K562 (cell line): Measurements from ENCODE around the gene ANO7. TPM values are rescaled to one million over a fixed set of nuclear protein-coding genes. Genes with fewer than 3 reads are reported as not detected.

ENCODE experiments used
- ATAC-seq: fragments of 200-7000 bp; cut with Tn5 transposase; 3 replicates; pipeline ENCODE4 v1.9.1; 2020; ENCODE audit warnings: moderate library complexity
- BruUV-seq: library from RNA; stranded (reverse); fragments of 400-500 nt; replicated peaks from 2 replicates; lab custom pipeline; 2021; lab: Mats Ljungman, UMichigan
- CTCF ChIA-PET: fragments of 300-600 bp; formaldehyde crosslinking; extraction: SDS; loops from one replicate; lab custom pipeline; 2021; ENCODE audit warnings: low intra/inter-chr PET ratio; lab: Yijun Ruan, JAX
- POLR2A ChIA-PET: fragments of 300-600, 350-650 bp; sonication (Branson Sonifier 250); formaldehyde crosslinking; extraction: SDS; loops from one replicate; lab custom pipeline; 2021; ENCODE audit warnings: antibody characterized with exemption, inconsistent platforms; lab: Yijun Ruan, JAX
- DNase-seq, 4 experiments: peaks; one replicate each; pipeline versions ENCODE4 v3.0.0 to v3.0.0-alpha.2; 2011 to 2018; ENCODE audit warnings: low spot score in 3 of 4, mixed read lengths in 3 of 4; ENCODE audit errors: extremely low read depth in 1 of 4
- FAIRE-seq: peaks from 2 replicates; lab custom pipeline; 2011; peaks lifted over from hg19 to GRCh38; lab: Jason Lieb, UNC
- H2AFZ ChIP-seq: 2 replicates; pipeline ENCODE4 v1.6.0; 2011; ENCODE audit warnings: low read depth, low read length, control low read depth, inconsistent platforms
- H3K27ac ChIP-seq: fragments of 200-600 bp; 3 replicates; pipeline ENCODE4 v1.8.0; 2011; ENCODE audit warnings: low read depth, mild to moderate bottlenecking, control low read depth, inconsistent platforms, low read length, moderate library complexity, mixed read lengths; ENCODE audit errors: extremely low read depth
- H3K27me3 ChIP-seq, 2 experiments: fragments of 300-600 bp in 1 of 2; 2 replicates in 1 of 2; 3 replicates in 1 of 2; pipeline versions ENCODE4 v1.6.0 to v1.8.0; 2011; ENCODE audit warnings: inconsistent platforms in 2 of 2, low read length in 2 of 2, mild to moderate bottlenecking in 1 of 2, mixed read lengths in 1 of 2, moderate library complexity in 1 of 2; ENCODE audit not compliant: control insufficient read depth in 2 of 2, insufficient read depth in 2 of 2
- H3K36me3 ChIP-seq: fragments of 300-600 bp; 3 replicates; pipeline ENCODE4 v1.8.0; 2011; ENCODE audit warnings: mild to moderate bottlenecking, low read length, inconsistent platforms; ENCODE audit not compliant: control insufficient read depth, insufficient read depth
- H3K4me1 ChIP-seq, 2 experiments: fragments of 200-600 bp in 1 of 2; replicated peaks in 1 of 2; 2 replicates in 1 of 2; 3 replicates in 1 of 2; pipeline versions ENCODE4 v1.5.1 to v1.8.0; 2011; ENCODE audit warnings: inconsistent platforms in 2 of 2, low read length in 2 of 2, mild to moderate bottlenecking in 1 of 2, mixed read lengths in 1 of 2, moderate library complexity in 1 of 2; ENCODE audit not compliant: control insufficient read depth in 2 of 2, insufficient read depth in 2 of 2
- H3K4me2 ChIP-seq: 2 replicates; pipeline ENCODE4 v1.6.1; 2011; ENCODE audit warnings: low read length, control low read depth, inconsistent platforms, mixed read lengths; ENCODE audit not compliant: insufficient read depth
- H3K4me3 ChIP-seq: fragments of 200-600 bp; sonication (generic), shearing (Covaris generic); 2 replicates; pipeline ENCODE4 v1.5.1; 2016; ENCODE audit warnings: control low read depth, inconsistent platforms
- H3K79me2 ChIP-seq: fragments of 200-600 bp; 3 replicates; pipeline ENCODE4 v1.8.0; 2011; ENCODE audit warnings: low read length, inconsistent platforms; ENCODE audit not compliant: control insufficient read depth, insufficient read depth
- H3K9ac ChIP-seq, 2 experiments: 2 replicates each; pipeline versions ENCODE4 v1.6.0 to v1.6.1; 2011; ENCODE audit warnings: low read depth in 2 of 2, low read length in 2 of 2, control low read depth in 1 of 2, inconsistent platforms in 1 of 2, mild to moderate bottlenecking in 1 of 2, mixed read lengths in 1 of 2; ENCODE audit not compliant: insufficient read depth in 1 of 2
- H3K9me1 ChIP-seq: one replicate; pipeline ENCODE4 v1.6.0; 2011; ENCODE audit warnings: inconsistent platforms, mild to moderate bottlenecking, low read length, moderate library complexity; ENCODE audit not compliant: control insufficient read depth, insufficient read depth
- H3K9me3 ChIP-seq: replicated peaks from 2 replicates; pipeline ENCODE4 v1.5.1; 2011; ENCODE audit warnings: low read depth, low read length, inconsistent platforms; ENCODE audit not compliant: control insufficient read depth, insufficient read depth
- H4K20me1 ChIP-seq: replicated peaks from 2 replicates; pipeline ENCODE4 v1.6.1; 2011; ENCODE audit warnings: low read length, inconsistent platforms, mixed read lengths; ENCODE audit not compliant: control insufficient read depth, insufficient read depth
- CBX1 ChIP-seq: sonication (generic); IDR thresholded peaks from 2 replicates; pipeline ENCODE4 v1.6.1; 2016; ENCODE audit warnings: antibody characterized with exemption, low read depth, mild to moderate bottlenecking
- CHD2 ChIP-seq: IDR thresholded peaks from 2 replicates; pipeline ENCODE4 v1.6.1; 2011; ENCODE audit warnings: low read depth, low read length
- ESRRB ChIP-seq: fragments of 250-450 bp; sonication (Bioruptor Pico); IDR thresholded peaks from 2 replicates; pipeline ENCODE4 v1.5.0; 2020; ENCODE audit warnings: mild to moderate bottlenecking, moderate library complexity, borderline replicate concordance
- RNF2 ChIP-seq: sonication (generic); IDR thresholded peaks from 2 replicates; pipeline ENCODE4 v1.6.1; 2016
- SETDB1 ChIP-seq: IDR thresholded peaks from one replicate; pipeline ENCODE4 v1.6.1; 2012; ENCODE audit warnings: low read length, control low read depth, inconsistent platforms
- STAT6 ChIP-seq: sonication (generic); formaldehyde crosslinking; IDR thresholded peaks from 2 replicates; pipeline ENCODE4 v1.8.1; 2023; ENCODE audit warnings: mild to moderate bottlenecking, missing genetic modification reagents
- TEAD4 ChIP-seq, 2 experiments: sonication (generic) in 1 of 2; formaldehyde crosslinking in 1 of 2; IDR thresholded peaks; 2 replicates each; pipeline versions ENCODE4 v1.6.1 to v1.8.0; 2012 to 2022; ENCODE audit warnings: borderline replicate concordance in 1 of 2, inconsistent platforms in 1 of 2, low read length in 1 of 2, mild to moderate bottlenecking in 1 of 2, missing genetic modification reagents in 1 of 2
- XRCC5 ChIP-seq: fragments of 200-400 bp; formaldehyde crosslinking; IDR thresholded peaks from 2 replicates; pipeline ENCODE4 v1.6.1; 2017; ENCODE audit warnings: low read depth, mild to moderate bottlenecking, low read length
- ZNF232 ChIP-seq: sonication (generic); formaldehyde crosslinking; IDR thresholded peaks from 2 replicates; pipeline ENCODE4 v1.8.0; 2022; ENCODE audit warnings: mild to moderate bottlenecking, missing genetic modification reagents
- WGBS: fragments of 100-300 bp; shearing (Covaris generic); methylation state at CpG from one replicate; pipeline ENCODE4 v1.1.6; 2016; ENCODE audit warnings: low coverage, mixed read lengths; ENCODE audit not compliant: insufficient coverage; ENCODE audit errors: missing lambda C conversion rate; 5-methylcytosine and 5-hydroxymethylcytosine counted together
- in situ Hi-C: fragments of 300-500 bp; cut with MboI; formaldehyde crosslinking; loops from 4 replicates; pipeline ENCODE4 v1.15.0; 2018; ENCODE audit warnings: inconsistent platforms, mixed read lengths
- intact Hi-C: fragments of 100-400 bp; cut with micrococcal nuclease; formaldehyde crosslinking; loops from 2 replicates; pipeline ENCODE4 v1.14.2; 2022
- polyA plus RNA-seq, 8 experiments: library from polyadenylated mRNA; depleted of rRNA in 4 of 8; stranded (reverse) in 5 of 8; unstranded in 3 of 8; fragments of >200 nt; fragmentation: Nextera tagmentation in 2 of 8; fragmentation: Illumina TruSeq in 1 of 8; extraction: Ambion mirVana in 2 of 8; extraction: Trizol in 1 of 8; gene quantifications; 2 replicates each; pipeline versions ENCODE4 v1.2.1 to v1.2.3, GENCODE V29; 2011 to 2014; ENCODE audit warnings: inconsistent platforms in 1 of 8, missing spikeins in 1 of 8
- total RNA-seq, 7 experiments: library from RNA; depleted of rRNA in 6 of 7; stranded (reverse); fragments of >200 nt in 6 of 7; fragmentation: Illumina TruSeq in 2 of 7; extraction: Trizol in 2 of 7; gene quantifications; 2 replicates each; pipeline versions ENCODE4 v1.2.1 to v1.2.3, GENCODE V29; 2011 to 2021; ENCODE audit warnings: low replicate concordance in 1 of 7
- TF ChIP-seq, protein P1 (sequence below), 2 experiments: fragments of 450-650 bp in 1 of 2; sonication (generic) in 1 of 2; formaldehyde crosslinking in 1 of 2; IDR thresholded peaks in 1 of 2; conservative IDR thresholded peaks in 1 of 2; 2 replicates each; pipeline versions ENCODE4 v1.6.1 to v1.8.1; 2016 to 2023; ENCODE audit warnings: mild to moderate bottlenecking in 2 of 2, moderate library complexity in 2 of 2, inconsistent platforms in 1 of 2, missing genetic modification reagents in 1 of 2

The ANO7 gene
- total and polyA plus RNA-seq, 9 of the 15 experiments (the other 6 are each of a cell fraction or from before 2014, with no cell fraction given): 0.28 to 5.1 (median 1.1) TPM

GRCh38 chr2:241215421-241215820 lies 26.9 kb downstream of the ANO7 start:
- no peak for FAIRE-seq
- Histone ChIP-seq H3K9ac (no peak overlapping the region), H3K4me3 (no peak overlapping the region), H3K9me1 (no peaks in the 10 kb centered on the region), H4K20me1 (peaks cover 5% of the 10 kb centered on the region; the same call in 1 of the 2 replicates), H3K27ac (no peak overlapping the region), H3K4me2 (no peak overlapping the region), H2AFZ (no peak overlapping the region), H3K9me3 (no peaks in the 10 kb centered on the region), H3K27me3 (peaks cover 5 to 43% of the 10 kb centered on the region in 2 experiments; a peak in 4 of 5 replicates)
- WGBS: 4% methylated on average over 6 of the region's 9 CpGs
- POLR2A ChIA-PET: interaction anchor here (0.6 to 1.0 kb wide), 2 partner anchors 11 to 282 kb away, joined by 3 read pairs; no protein-coding TSS in a partner anchor
- in situ Hi-C loops: no loop called here
- no TSS peak for BruUV-seq
- no peak for DNase-seq
- TF ChIP-seq, protein P1, sequence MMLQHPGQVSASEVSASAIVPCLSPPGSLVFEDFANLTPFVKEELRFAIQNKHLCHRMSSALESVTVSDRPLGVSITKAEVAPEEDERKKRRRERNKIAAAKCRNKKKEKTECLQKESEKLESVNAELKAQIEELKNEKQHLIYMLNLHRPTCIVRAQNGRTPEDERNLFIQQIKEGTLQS (IDR thresholded peaks at IDR 0.05): no peak
- TF ChIP-seq, protein P1 (CRISPR knock-in tag; conservative IDR thresholded peaks at IDR 0.05): no peak
- TF ChIP-seq CBX1 (no peak), ZNF232 (CRISPR knock-in tag) (no peak), CHD2 (no peak), RNF2 (no peak), SETDB1 (no peak), XRCC5 (no peak), ESRRB (CRISPR knock-in tag) (no peak), STAT6 (CRISPR knock-in tag) (no peak), TEAD4 (IDR thresholded peaks at IDR 0.05; ENCODE audit: low read length) (no peak), TEAD4 (CRISPR knock-in tag; IDR thresholded peaks at IDR 0.05; ENCODE audit: borderline replicate concordance) (no peak)
- TF ChIP-seq, all 486 proteins: peak for 0
- peaks cover 2 to 25% of the 10 kb centered on the region in 2 experiments; a peak in 3 of 5 replicates for H3K4me1 ChIP-seq
- peaks cover 12% of the 10 kb centered on the region for H3K79me2 ChIP-seq
- 0 out of 3 replicates have a peak, but pooled peaks cover 3% of the 10 kb centered on the region for H3K36me3 ChIP-seq
- CTCF ChIA-PET: no interaction called here
- intact Hi-C loops: loop anchor here (5.0 kb wide), 1 partner anchor 138 kb away; no protein-coding TSS in a partner anchor
- no peak for ATAC-seq
